Large intestine (tissue), 3 donors: Measurements from ENCODE around the gene FCGR3B. TPM values are rescaled to one million over a fixed set of nuclear protein-coding genes. Genes with fewer than 3 reads are reported as not detected.
"Not testable (repeated sequence)": the region's sequence is repeated elsewhere in the genome, so short reads cannot be mapped to it uniquely, and the experiment has no call there.

Experiments
- DNase-seq, 2 donors: peaks; one replicate each; pipeline versions ENCODE4 v3.0.0 to v3.0.0-alpha.2; 2013
- H3K27ac ChIP-seq: one replicate; pipeline ENCODE4 v1.5.1; 2013; ENCODE audit warnings: low read length
- H3K27me3 ChIP-seq: 2 replicates; pipeline ENCODE4 v1.6.1; 2013; ENCODE audit warnings: low read length; ENCODE audit not compliant: control insufficient read depth, insufficient read depth
- H3K36me3 ChIP-seq: 2 replicates; pipeline ENCODE4 v1.6.1; 2013; ENCODE audit warnings: low read length; ENCODE audit not compliant: control insufficient read depth, insufficient read depth
- H3K4me1 ChIP-seq: one replicate; pipeline ENCODE4 v1.6.1; 2013; ENCODE audit warnings: low read length; ENCODE audit not compliant: control insufficient read depth, insufficient read depth
- H3K4me3 ChIP-seq: one replicate; pipeline ENCODE4 v1.5.1; 2013; ENCODE audit warnings: low read length
- H3K9me3 ChIP-seq: one replicate; pipeline ENCODE4 v1.6.1; 2013; ENCODE audit warnings: mild to moderate bottlenecking, low read depth, low read length, moderate library complexity; ENCODE audit not compliant: control insufficient read depth
- WGBS: methylation state at CpG from one replicate; pipeline ENCODE4 v1.1.5; 2013; ENCODE audit warnings: low lambda C conversion rate; ENCODE audit not compliant: insufficient coverage; 5-methylcytosine and 5-hydroxymethylcytosine counted together
- polyA plus RNA-seq: library from polyadenylated mRNA; unstranded; fragments of 120-200 nt; gene quantifications from one replicate; pipeline ENCODE4 v1.2.1, GENCODE V29; 2013

FCGR3B gene
- polyA plus RNA-seq, 1 donor: 0.04 TPM

DNA sequence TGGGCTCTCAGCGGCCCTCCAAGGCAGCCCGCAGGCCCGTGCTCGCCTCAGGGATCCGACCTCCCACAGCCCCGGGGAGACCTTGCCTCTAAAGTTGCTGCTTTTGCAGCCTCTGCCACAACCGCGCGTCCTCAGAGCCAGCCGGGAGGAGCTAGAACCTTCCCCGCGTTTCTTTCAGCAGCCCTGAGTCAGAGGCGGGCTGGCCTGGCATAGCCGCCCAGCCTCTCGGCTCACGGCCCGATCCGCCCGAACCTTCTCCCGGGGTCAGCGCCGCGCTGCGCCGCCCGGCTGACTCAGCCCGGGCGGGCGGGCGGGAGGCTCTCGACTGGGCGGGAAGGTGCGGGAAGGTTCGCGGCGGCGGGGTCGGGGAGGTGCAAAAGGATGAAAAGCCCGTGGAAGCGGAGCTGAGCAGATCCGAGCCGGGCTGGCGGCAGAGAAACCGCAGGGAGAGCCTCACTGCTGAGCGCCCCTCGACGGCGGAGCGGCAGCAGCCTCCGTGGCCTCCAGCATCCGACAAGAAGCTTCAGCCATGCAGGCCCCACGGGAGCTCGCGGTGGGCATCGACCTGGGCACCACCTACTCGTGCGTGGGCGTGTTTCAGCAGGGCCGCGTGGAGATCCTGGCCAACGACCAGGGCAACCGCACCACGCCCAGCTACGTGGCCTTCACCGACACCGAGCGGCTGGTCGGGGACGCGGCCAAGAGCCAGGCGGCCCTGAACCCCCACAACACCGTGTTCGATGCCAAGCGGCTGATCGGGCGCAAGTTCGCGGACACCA lies 25.0 kb downstream of the FCGR3B start:
- H3K27me3 ChIP-seq: peaks cover 47% of the 10 kb centered on the region
- not testable (repeated sequence) for H3K27ac ChIP-seq, H3K4me3 ChIP-seq, H3K36me3 ChIP-seq, H3K4me1 ChIP-seq, DNase-seq
- H3K9me3 ChIP-seq: peaks cover 16% of the 10 kb centered on the region
- no CpG with 5 or more reads among the region's 78 CpGs for WGBS

- H3K27me3 ChIP-seq: peaks cover 43% of the 10 kb centered on the region
- DNase-seq, H3K4me3 ChIP-seq, H3K27ac ChIP-seq, H3K4me1 ChIP-seq, H3K36me3 ChIP-seq: not testable (repeated sequence)
- peaks cover 16% of the 10 kb centered on the region for H3K9me3 ChIP-seq
- WGBS: no CpG with 5 or more reads among the region's 12 CpGs
These were observed 26.0 kb downstream of the FCGR3B start for GRCh38 chr1:161605024-161605423.

DNA sequence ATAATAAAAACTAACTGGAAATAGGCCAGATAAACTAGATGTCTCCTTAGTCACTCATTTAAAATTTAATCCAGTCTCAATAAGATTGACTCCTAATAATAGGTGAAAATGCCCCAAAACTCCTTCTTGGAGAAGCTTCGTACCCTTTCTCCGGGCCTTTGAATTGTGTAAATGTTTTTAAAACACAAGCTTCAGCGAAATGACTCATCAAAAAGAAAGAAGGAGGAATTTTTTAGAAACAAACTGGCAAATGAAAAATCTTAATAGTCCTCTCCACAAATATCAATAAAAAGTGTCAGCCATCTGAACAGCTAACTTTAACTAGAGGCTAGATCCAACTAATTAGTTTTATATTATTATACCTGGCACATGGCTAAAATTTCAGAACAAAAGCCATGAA lies 33.9 kb downstream of the FCGR3B start:
- DNase-seq, H3K4me1 ChIP-seq, H3K36me3 ChIP-seq, H3K27ac ChIP-seq, H3K4me3 ChIP-seq, H3K27me3 ChIP-seq, H3K9me3 ChIP-seq: not testable (repeated sequence)
- no CpG with 5 or more reads among the region's 3 CpGs for WGBS

GRCh38 chr1:161595583-161595982 lies 35.4 kb downstream of the FCGR3B start:
- H3K9me3 ChIP-seq, H3K36me3 ChIP-seq, H3K4me3 ChIP-seq, H3K4me1 ChIP-seq, DNase-seq, H3K27ac ChIP-seq, H3K27me3 ChIP-seq: not testable (repeated sequence)
- WGBS: no CpG with 5 or more reads among the region's 2 CpGs

- no CpG with 5 or more reads among the region's 2 CpGs for WGBS
- DNase-seq, H3K4me1 ChIP-seq, H3K27me3 ChIP-seq, H3K27ac ChIP-seq, H3K9me3 ChIP-seq, H3K4me3 ChIP-seq, H3K36me3 ChIP-seq: not testable (repeated sequence)
These were observed 35.8 kb downstream of the FCGR3B start for GRCh38 chr1:161595173-161595572.

DNA sequence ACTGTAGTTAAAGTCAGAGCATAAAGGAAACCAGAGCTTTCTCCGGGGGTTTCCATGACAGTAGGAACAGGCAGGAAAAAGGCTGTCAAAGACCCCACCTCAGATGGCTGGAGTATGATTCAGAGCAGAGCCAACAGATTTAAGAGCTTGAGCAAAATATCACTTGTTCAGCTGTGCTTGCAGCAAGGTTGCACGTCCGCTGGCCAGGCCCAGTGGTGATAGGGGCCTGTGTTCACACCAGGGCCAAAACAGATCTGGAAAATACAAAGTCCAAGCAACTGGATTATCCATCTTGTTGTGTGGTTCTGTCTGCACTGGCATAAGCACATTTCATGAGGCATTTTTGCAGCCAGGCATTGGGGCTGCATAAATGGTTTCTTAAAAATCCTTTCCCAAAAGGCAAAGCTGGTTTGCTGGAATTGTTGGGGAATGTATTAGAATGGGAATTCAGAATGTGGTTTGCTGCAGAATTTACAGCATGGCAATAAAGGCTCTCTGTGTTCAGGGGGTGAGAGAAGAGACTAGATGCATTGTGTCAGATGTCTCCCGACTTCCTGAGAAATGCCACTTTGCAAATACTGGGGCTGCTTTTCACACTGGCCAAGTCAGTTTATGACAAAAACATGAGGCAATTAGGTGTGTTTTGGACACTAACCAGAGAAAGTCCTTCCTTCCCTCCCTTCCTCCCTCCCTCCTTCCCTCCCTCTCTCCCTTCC lies 36.5 kb downstream of the FCGR3B start:
- not testable (repeated sequence) for H3K4me1 ChIP-seq, DNase-seq, H3K36me3 ChIP-seq, H3K4me3 ChIP-seq, H3K27ac ChIP-seq, H3K27me3 ChIP-seq, H3K9me3 ChIP-seq
- WGBS: no CpG with 5 or more reads among the region's 4 CpGs

DNA sequence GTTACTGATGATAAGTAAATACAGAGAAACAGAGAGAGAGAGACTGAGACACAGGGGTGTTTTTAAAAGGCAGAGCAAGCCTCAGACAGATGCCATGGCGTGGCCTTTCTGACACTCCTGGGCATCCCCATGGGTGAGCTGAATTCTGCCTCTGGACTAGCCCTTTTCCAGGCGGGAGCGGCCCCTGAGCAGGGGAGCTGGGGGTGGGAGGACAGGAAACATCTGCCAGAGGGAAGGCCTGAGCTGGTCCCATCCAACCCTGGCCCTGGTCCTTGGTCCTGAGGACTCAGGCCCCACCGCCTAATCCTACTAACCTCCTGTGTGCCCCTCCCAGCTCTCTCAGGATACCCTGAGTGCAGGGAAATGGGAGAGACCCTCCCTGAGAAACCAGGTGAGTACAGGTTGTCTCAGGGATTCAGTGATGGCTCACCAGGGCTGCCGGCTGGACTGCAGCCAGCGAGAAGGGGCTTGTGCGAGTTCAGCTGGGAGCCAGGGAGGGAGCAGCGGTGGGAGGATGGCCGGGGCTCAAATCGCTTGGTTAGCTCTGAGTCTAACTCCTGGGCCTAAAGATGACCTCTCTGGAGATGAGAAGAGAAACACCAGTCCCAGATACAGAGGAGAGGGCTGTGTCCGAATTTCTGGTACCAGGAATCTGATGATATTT lies 37.8 kb downstream of the FCGR3B start:
- not testable (repeated sequence) for H3K27me3 ChIP-seq, H3K4me3 ChIP-seq, H3K9me3 ChIP-seq, H3K4me1 ChIP-seq, DNase-seq, H3K36me3 ChIP-seq, H3K27ac ChIP-seq
- no CpG with 5 or more reads among the region's 11 CpGs for WGBS

DNA sequence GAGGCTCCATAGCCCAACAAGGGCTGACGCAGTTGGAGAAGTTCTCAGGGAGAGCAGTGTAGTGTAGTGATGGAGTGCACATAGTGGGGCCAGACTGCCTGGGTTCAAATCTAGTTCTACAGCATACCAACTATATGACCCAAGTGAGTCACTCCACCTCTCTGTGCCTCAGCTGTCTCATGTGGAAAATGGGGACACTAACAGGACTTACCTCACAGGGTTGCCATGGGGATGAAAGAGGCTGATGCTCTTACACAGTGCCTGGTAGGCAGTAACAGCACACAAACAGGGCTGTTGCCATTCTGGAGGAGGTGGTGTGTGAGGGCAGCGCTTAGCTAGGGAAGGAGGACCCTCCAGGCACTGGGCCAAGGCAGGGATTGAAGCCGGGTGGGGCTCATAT lies 38.4 kb downstream of the FCGR3B start:
- not testable (repeated sequence) for H3K36me3 ChIP-seq, H3K27ac ChIP-seq, H3K4me1 ChIP-seq, H3K9me3 ChIP-seq, H3K27me3 ChIP-seq, H3K4me3 ChIP-seq, DNase-seq
- WGBS: no CpG with 5 or more reads among the region's 3 CpGs

DNA sequence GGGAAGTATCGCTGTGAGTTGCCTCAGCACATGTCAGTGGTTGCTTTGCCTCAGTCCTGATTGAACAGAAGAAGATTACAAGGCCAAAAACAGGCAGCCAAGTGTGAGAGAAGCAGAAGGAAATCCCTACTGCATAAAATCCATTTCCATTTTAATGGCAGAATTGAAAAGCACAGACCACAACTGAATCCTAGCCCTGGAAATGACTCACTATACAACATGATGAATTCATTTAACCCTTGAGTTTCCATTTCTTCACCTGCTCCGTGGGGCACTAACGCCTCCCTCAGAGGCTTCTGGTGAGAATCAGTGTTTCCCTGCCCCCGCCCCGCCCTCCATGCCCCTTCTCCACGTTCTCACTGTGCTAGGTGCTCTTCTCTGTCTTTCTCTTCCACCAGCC lies 41.1 kb downstream of the FCGR3B start:
- no CpG with 5 or more reads among the region's 6 CpGs for whole genome bisulfite sequencing
- H3K27me3 ChIP-seq, H3K27ac ChIP-seq, H3K9me3 ChIP-seq, H3K4me1 ChIP-seq, H3K4me3 ChIP-seq, H3K36me3 ChIP-seq, DNase-seq: not testable (repeated sequence)

DNA sequence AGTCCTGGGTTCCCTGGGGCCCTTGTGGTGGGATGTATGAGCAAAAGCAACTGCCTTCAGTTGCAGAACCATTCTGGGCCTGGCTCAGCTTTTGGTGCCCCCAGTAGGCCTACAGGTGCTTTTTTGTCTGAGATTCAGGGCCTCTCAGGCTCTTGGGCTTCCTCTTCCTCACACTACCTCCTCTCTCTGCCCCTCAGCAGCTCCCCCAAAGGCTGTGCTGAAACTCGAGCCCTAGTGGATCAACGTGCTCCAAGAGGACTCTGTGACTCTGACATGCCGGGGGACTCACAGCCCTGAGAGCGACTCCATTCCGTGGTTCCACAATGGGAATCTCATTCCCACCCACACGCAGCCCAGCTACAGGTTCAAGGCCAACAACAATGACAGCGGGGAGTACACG lies 41.6 kb downstream of the FCGR3B start:
- no CpG with 5 or more reads among the region's 8 CpGs for WGBS
- H3K4me3 ChIP-seq, H3K27ac ChIP-seq, H3K27me3 ChIP-seq, H3K4me1 ChIP-seq, H3K36me3 ChIP-seq, DNase-seq, H3K9me3 ChIP-seq: not testable (repeated sequence)
